Stimulated activated naive CD8-positive, alpha-beta T cell treated with anti-CD3 and anti-CD28 coated beads, Interleukin-15, amount 100 ng/mL, for 72 hours (primary cell): ENCODE results near the gene HOXB5.
A peak's percentile ranks its signal among the peaks of the same experiment; 100 is the strongest.

Experiments
- ATAC-seq: fragments of 150-1000 bp; cut with Tn5 transposase; 2 replicates; pipeline ENCODE4 v1.10.0; 2021; ENCODE audit warnings: mild to moderate bottlenecking, moderate library complexity
- DNase-seq, 2 donors: peaks; one replicate each; pipeline ENCODE4 v3.0.0; 2021 to 2022
- H3K27ac Mint-ChIP-seq, 2 donors: one replicate each; pipeline ENCODE4 v1.8.0; 2022; ENCODE audit warnings: mild to moderate bottlenecking in 2 of 2, mixed read lengths in 2 of 2, moderate library complexity in 2 of 2
- H3K27me3 Mint-ChIP-seq: one replicate; pipeline ENCODE4 v1.8.0; 2022; ENCODE audit warnings: mixed read lengths
- H3K4me1 Mint-ChIP-seq: one replicate; pipeline ENCODE4 v1.8.0; 2022; ENCODE audit warnings: mild to moderate bottlenecking, mixed read lengths
- H3K4me3 Mint-ChIP-seq, 2 donors: one replicate each; pipeline ENCODE4 v1.8.0; 2022; ENCODE audit warnings: mild to moderate bottlenecking in 2 of 2, mixed read lengths in 2 of 2, moderate library complexity in 1 of 2
- H3K9me3 Mint-ChIP-seq, 2 donors: one replicate each; pipeline ENCODE4 v1.8.0; 2022; ENCODE audit warnings: mixed read lengths in 2 of 2

HOXB5 gene

GRCh38 chr17:48570325-48571023 lies 23.1 kb downstream of the HOXB5 start:
- H3K4me1 Mint-ChIP-seq, result peaks cover 7% of the 10 kb centered on the region
- no peak for ATAC-seq
- H3K27me3 Mint-ChIP-seq, result peaks cover 10% of the 10 kb centered on the region
- H3K4me3 Mint-ChIP-seq, result no peak overlapping the region
- H3K27ac Mint-ChIP-seq, result no peak overlapping the region
- DNase-seq, result no peak
- no peaks in the 10 kb centered on the region for H3K9me3 Mint-ChIP-seq

DNA sequence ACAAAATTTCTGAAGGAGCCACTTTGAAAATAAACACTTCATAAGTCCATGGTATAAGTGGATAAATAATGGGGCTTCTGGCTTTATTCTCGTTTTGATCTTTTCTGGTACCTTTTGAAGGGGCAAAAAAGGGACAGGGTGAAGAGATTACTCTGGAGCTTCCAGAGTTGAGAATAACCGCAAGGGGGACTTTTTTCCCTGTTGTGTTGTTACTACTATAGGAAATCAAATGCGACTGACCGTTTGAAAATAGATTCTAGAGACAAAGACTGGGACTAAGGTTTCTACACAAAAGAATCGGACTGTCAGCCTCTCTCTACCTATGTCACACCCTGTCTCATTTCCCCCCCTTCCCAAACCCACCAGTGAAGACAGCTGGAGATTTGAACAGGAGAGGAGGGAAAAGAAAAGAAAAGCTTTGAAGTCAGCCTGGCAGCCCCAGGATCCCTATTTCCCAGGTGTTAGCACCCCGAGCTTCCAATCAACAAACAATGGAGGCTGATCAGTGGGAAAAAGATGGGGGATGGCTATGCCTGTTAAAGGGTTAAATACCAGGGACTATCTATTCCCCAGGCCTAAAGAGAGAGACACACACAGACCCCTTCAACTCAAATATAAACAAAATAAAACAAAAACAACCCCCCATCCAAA lies 23.8 kb downstream of the HOXB5 start:
- Mint-ChIP-seq H3K4me3 (no peak overlapping the region), H3K27me3 (peaks cover 10% of the 10 kb centered on the region), H3K9me3 (no peaks in the 10 kb centered on the region), H3K4me1 (peaks cover 6% of the 10 kb centered on the region), H3K27ac (no peak overlapping the region)
- ATAC-seq (no peak), DNase-seq (no peak)

GRCh38 chr17:48569240-48569582 lies 24.4 kb downstream of the HOXB5 start:
- ATAC-seq (no peak), DNase-seq (no peak)
- no peak overlapping the region for H3K27ac Mint-ChIP-seq
- H3K27me3 Mint-ChIP-seq, result peaks cover 4% of the 10 kb centered on the region
- no peak overlapping the region for H3K4me3 Mint-ChIP-seq
- H3K9me3 Mint-ChIP-seq, result no peaks in the 10 kb centered on the region
- peaks cover 6% of the 10 kb centered on the region for H3K4me1 Mint-ChIP-seq

- no peak for DNase-seq
- H3K27ac Mint-ChIP-seq, result no peak overlapping the region
Observed at GRCh38 chr17:48568499-48569239, 24.9 kb downstream of the HOXB5 start.

GRCh38 chr17:48567646-48568354 lies 25.8 kb downstream of the HOXB5 start:
- H3K4me3 Mint-ChIP-seq, result no peak overlapping the region
- no peak for ATAC-seq
- no peak for DNase-seq
- no peak overlapping the region for H3K27ac Mint-ChIP-seq
- peaks cover 6% of the 10 kb centered on the region for H3K4me1 Mint-ChIP-seq
- no peaks in the 10 kb centered on the region for H3K9me3 Mint-ChIP-seq
- peaks cover 8% of the 10 kb centered on the region for H3K27me3 Mint-ChIP-seq

More at GRCh38 chr17:48568499-48569239, 24.9 kb downstream of the HOXB5 start:
- H3K27me3 Mint-ChIP-seq, result no peaks in the 10 kb centered on the region
- H3K9me3 Mint-ChIP-seq, result no peaks in the 10 kb centered on the region
- ATAC-seq, result no peak
- H3K4me1 Mint-ChIP-seq, result peaks cover 6% of the 10 kb centered on the region
- H3K4me3 Mint-ChIP-seq, result peak overlapping the region in 1 of 2 donors; percentile 27

DNA sequence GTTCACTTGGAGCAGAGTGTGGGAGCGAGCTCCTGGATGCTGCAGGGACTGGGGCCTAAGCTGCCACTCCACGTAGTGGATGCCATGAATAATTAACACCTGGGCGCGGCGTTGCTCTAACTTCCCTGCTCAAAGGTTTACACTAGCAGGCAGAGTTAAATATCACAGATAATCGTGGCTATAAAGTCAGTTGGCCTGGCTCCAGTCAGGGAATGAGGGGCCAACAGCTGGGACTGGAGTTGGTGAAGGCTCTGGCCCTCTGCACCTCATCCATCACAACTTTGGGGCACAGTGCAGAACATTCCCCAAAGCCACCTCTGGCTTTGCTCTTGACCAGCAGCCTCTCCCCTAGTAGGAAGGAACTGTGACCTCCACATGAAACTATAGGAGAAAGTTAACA lies 26.4 kb downstream of the HOXB5 start:
- Mint-ChIP-seq H3K9me3 (no peaks in the 10 kb centered on the region), H3K27me3 (peaks cover 11% of the 10 kb centered on the region), H3K4me1 (peaks cover 6% of the 10 kb centered on the region), H3K27ac (no peak overlapping the region), H3K4me3 (no peak overlapping the region)
- no peak for DNase-seq
- ATAC-seq, result no peak

DNA sequence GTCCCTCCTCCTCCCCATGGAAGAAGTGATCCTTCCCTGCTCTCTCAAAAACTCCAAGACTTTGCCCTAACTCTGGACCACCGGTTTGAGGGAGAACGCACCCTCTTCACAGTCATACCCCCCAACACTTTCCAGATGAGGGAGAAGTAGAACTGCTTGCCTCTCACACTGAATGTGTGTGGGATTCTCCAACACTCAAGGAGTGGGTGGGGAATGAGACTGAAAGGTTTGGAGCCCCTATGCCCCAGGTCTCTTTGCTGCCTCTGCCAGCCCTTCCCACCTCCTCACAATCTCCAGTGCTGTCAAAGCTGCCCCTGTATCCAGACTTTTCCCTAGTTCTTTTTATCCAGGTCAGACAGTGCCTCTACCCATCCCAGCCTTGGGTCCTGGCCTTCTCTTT lies 26.9 kb downstream of the HOXB5 start:
- H3K4me3 Mint-ChIP-seq, result no peak overlapping the region
- ATAC-seq, result no peak
- H3K9me3 Mint-ChIP-seq, result no peaks in the 10 kb centered on the region
- no peak for DNase-seq
- H3K27me3 Mint-ChIP-seq, result peaks cover 11% of the 10 kb centered on the region
- H3K27ac Mint-ChIP-seq, result no peak overlapping the region
- peaks cover 6% of the 10 kb centered on the region for H3K4me1 Mint-ChIP-seq

DNA sequence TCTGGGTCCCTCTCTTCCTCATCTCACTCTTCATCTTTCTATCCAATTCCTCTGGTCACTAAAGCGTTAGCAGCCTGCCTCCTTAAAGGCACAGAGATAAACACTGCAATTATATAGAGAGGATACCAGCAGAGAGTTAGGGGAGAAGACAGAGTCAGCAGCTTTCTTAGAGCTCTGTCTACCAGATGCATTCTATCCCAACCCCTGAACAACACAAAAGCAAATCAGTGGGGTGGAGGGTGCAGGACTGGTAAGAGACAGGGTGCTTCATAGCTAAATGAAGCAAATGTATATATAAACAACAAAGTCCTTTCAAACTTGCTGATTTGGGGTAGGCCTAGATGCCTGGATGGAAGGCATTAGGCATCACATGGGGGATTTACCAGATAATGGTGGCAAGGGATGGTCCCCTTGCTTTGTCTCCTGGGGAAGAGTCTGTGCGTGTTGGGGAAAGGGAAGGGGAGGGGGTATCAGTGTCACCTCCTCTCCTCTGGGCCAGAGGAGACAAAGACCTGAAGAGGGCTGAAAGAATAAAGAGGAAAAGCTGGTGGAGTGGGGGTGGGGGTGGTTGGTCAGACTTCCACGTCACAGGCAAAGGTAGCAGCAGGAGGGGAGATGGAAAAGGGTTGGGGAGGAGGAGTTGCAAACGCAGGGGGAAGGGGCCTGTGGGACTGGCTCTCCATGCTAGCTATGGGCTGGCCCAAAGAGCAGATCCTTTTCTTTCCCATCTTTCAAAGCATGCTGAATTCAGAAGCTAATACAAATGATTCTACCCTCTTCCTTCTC lies 27.5 kb downstream of the HOXB5 start:
- DNase-seq (no peak), ATAC-seq (no peak)
- Mint-ChIP-seq H3K4me1 (peaks cover 6% of the 10 kb centered on the region), H3K4me3 (no peak overlapping the region), H3K27me3 (peaks cover 11% of the 10 kb centered on the region), H3K27ac (no peak overlapping the region), H3K9me3 (no peaks in the 10 kb centered on the region)

DNA sequence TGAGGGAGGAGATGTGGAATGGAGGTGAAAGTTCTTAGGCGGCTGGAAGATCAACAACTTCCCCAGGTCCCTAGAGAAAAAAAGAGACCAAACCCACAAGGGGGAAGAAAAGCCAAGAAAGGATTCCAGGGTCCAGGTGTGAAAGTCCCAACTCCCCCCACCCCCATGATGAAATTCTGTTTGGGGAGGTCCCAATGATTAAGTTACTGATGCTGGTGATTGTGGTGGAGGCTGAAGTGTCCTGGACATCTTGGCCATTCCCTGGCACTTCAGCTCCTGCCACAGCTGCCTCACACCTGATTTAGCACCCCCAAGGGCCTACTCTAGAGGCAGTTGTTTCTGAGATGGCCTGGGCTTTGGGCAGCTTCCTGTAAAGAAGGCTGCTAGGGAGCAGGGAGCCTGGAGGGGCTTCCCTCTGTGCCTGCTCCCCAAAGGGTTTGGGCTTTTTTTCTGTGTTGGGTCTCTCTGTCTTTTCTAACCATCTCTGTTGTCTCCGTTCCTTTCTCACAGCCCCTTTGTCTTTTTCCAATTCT lies 28.5 kb downstream of the HOXB5 start:
- H3K4me1 Mint-ChIP-seq, result peaks cover 6% of the 10 kb centered on the region
- no peak overlapping the region for H3K27ac Mint-ChIP-seq
- no peak for ATAC-seq
- peaks cover 18% of the 10 kb centered on the region for H3K27me3 Mint-ChIP-seq
- no peak overlapping the region for H3K4me3 Mint-ChIP-seq
- no peak for DNase-seq
- no peaks in the 10 kb centered on the region for H3K9me3 Mint-ChIP-seq

DNA sequence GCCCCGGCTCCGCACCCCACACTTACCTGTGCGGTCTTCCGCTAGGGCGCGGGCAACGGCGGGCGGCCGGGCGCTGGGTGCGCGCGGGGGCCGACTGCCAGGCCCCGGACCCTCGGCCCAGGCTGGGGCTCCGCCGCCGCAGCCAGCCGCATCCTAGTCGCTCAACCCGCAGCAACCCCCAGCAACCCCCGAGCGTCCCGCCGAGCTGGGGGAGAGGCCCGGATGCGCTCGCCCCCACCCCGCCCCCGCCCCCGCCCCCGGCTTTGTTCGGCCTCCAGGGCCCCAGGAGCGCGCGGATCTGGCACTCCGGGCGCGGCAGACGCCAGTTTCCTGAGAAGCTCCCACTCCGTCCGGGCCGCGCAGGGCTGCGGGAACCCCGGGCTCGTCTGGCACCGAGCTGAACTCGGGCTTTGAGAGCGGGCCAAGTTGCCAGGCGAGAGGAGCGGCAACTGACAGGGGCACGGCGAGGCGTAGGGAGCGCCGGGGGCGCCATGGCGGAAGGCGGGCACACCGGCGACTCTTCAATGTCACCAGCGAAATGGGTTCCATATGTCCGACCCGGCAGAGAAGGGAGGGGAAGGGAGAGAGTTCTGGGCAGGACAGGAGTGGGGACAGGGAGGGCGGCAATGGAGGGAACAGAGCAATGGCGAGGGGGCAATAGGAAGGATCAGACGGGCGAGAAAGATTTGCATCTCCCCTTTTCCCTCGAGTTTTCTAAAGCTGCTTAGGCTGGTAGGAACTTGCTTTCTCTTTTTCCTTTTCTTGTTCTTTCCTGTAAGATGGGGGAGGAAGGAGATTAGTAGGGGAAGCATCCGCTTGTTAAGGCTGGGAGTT lies 29.2 kb downstream of the HOXB5 start:
- Mint-ChIP-seq H3K27me3 (peaks cover 25% of the 10 kb centered on the region), H3K4me1 (peaks cover 6% of the 10 kb centered on the region), H3K27ac (no peak overlapping the region), H3K4me3 (peak overlapping the region in 1 of 2 donors; percentile 9), H3K9me3 (no peaks in the 10 kb centered on the region)
- DNase-seq (no peak), ATAC-seq (peak; percentile 39)

DNA sequence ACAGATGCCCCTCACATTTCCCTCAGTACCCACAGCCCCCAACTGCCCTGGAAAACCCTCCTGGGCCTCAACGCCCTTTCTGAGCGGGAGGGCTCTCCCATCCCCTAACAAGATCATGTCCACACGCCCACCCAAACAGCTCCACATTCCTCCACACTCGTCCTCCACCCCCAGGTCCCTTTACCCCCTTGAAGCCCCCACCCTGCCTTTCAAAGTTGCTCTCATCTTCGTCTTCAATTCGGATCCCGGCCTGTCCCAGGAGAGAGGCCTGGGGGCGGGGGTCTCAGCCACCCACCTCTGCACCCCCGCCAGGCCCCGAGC lies 29.8 kb downstream of the HOXB5 start:
- Mint-ChIP-seq H3K4me3 (no peak overlapping the region), H3K27me3 (peaks cover 30% of the 10 kb centered on the region), H3K9me3 (no peaks in the 10 kb centered on the region), H3K4me1 (peaks cover 6% of the 10 kb centered on the region), H3K27ac (no peak overlapping the region)
- no peak for ATAC-seq
- DNase-seq, result no peak

DNA sequence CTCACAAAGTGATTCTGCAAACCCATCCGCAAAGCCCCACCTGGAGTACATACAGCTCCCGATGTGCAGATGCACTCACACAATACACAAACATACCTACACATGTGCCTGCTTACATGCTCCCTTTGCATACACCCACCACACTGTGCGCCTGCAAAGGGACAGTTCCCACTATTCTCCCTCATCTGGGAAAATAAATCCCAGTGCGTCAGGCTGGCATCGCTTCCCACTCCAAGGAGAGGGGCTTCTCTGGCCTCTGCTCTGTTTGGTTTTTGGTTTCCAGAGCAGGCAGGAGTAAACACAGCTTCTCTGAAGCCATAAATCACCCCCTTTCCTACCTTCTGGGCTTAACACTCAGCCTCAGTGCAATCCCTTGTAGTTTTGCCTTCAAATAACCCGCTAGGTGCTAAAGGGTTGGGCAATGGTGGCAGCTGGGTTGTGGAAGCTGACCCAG lies 30.2 kb downstream of the HOXB5 start:
- DNase-seq, result no peak
- Mint-ChIP-seq H3K27ac (no peak overlapping the region), H3K9me3 (no peaks in the 10 kb centered on the region), H3K4me3 (no peak overlapping the region), H3K4me1 (peaks cover 2% of the 10 kb centered on the region), H3K27me3 (peaks cover 34% of the 10 kb centered on the region)
- ATAC-seq, result no peak

DNA sequence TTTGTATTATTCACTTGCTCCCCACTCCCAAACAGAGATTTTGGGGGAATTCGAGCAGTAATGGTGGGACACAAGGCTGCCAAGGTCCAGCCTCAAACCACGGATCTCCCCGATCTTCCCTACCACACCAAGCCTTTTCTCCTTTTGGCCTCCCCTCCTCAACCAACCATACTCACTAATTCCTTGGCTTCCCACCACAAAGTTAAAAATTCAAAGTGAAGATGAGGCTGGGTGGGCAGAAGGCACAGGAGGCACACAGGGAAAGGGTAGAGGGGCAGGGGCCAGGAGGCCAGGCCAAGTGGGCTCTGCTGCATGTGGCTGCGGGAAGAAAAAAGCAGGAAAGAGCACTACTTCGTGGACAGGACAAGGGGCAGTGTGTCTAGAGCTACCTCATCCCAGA lies 30.6 kb downstream of the HOXB5 start:
- H3K4me3 Mint-ChIP-seq, result no peak overlapping the region
- no peak overlapping the region for H3K27ac Mint-ChIP-seq
- ATAC-seq, result no peak
- peaks cover 39% of the 10 kb centered on the region for H3K27me3 Mint-ChIP-seq
- H3K9me3 Mint-ChIP-seq, result no peaks in the 10 kb centered on the region
- no peaks in the 10 kb centered on the region for H3K4me1 Mint-ChIP-seq
- DNase-seq, result no peak
